K562 (cell line): ENCODE measurements around the gene USP17L5.
"Not testable (repeated sequence)": the region's sequence is repeated elsewhere in the genome, so short reads cannot be mapped to it uniquely, and the experiment has no call there.

Experiments used
- CTCF ChIP-seq, 3 experiments: IDR thresholded peaks in 2 of 3; conservative IDR thresholded peaks in 1 of 3; 2 replicates each; pipeline ENCODE4 v1.5.1; 2011 to 2012; ENCODE audit warnings: low read length in 3 of 3, mild to moderate bottlenecking in 3 of 3, control low read depth in 2 of 3, improper control_type of control experiment in 1 of 3, inconsistent platforms in 1 of 3, low read depth in 1 of 3, mixed read lengths in 1 of 3, moderate library complexity in 1 of 3; ENCODE audit not compliant: insufficient read depth in 2 of 3
- LEF1 ChIP-seq: fragments of 450-650 bp; IDR thresholded peaks from 2 replicates; pipeline ENCODE4 v1.6.1; 2016; ENCODE audit warnings: mild to moderate bottlenecking
- MLX ChIP-seq, 2 experiments: fragments of 450-650 bp in 1 of 2; sonication (generic) in 1 of 2; formaldehyde crosslinking; conservative IDR thresholded peaks; 2 replicates each; pipeline versions ENCODE4 v1.4.0 to v1.8.1; 2020 to 2022; ENCODE audit warnings: mild to moderate bottlenecking in 1 of 2, missing genetic modification reagents in 1 of 2
- POLR2A ChIP-seq: fragments of 450-650 bp; conservative IDR thresholded peaks from 2 replicates; pipeline ENCODE4 v1.6.1; 2016
- POLR2AphosphoS5 ChIP-seq: IDR thresholded peaks from 2 replicates; pipeline ENCODE4 v1.6.1; 2011; ENCODE audit warnings: mild to moderate bottlenecking, low read depth, low read length, moderate library complexity; ENCODE audit not compliant: control insufficient read depth, insufficient read depth
- RNF2 ChIP-seq: sonication (generic); IDR thresholded peaks from 2 replicates; pipeline ENCODE4 v1.6.1; 2016
- ZNF23 ChIP-seq: fragments of 250-450 bp; sonication (Bioruptor Pico); IDR thresholded peaks from 2 replicates; pipeline ENCODE4 v1.4.0; 2020; ENCODE audit warnings: mild to moderate bottlenecking

- TF ChIP-seq CTCF (IDR thresholded peaks at IDR 0.05 in 2 of 3, conservative IDR thresholded peaks at IDR 0.05 in 1 of 3; ENCODE audit: insufficient read depth in 2 of 3, low read depth in 1 of 3, low read length in 3 of 3); POLR2AphosphoS5; LEF1; MLX (CRISPR knock-in tag; conservative IDR thresholded peaks at IDR 0.05); RNF2; POLR2A; ZNF23: not testable (repeated sequence)
Measured at GRCh38 chr4:9379881-9380280, 40.7 kb downstream of the USP17L5 start.
